Transverse colon (tissue), 4 donors: ENCODE data around the gene DEDD. TPM values are rescaled to one million over a fixed set of nuclear protein-coding genes. Genes with fewer than 3 reads are reported as not detected.

Source experiments
- DNase-seq: peaks from one replicate; pipeline ENCODE4 v3.0.0-alpha.2; 2019
- H3K27ac ChIP-seq, 4 donors: fragments of 200-600 bp; sonication (generic); 2 replicates each; pipeline ENCODE4 v1.5.1; 2016 to 2018; ENCODE audit warnings: inconsistent platforms in 4 of 4
- H3K27me3 ChIP-seq: fragments of 200-600 bp; sonication (generic); 2 replicates; pipeline ENCODE4 v1.5.1; 2017; ENCODE audit warnings: inconsistent platforms
- H3K36me3 ChIP-seq, 4 donors: fragments of 200-600 bp; sonication (generic); 2 replicates each; pipeline ENCODE4 v1.5.1; 2017 to 2019; ENCODE audit warnings: inconsistent platforms in 4 of 4
- H3K4me1 ChIP-seq, 4 donors: fragments of 200-600 bp; sonication (generic); 2 replicates each; pipeline ENCODE4 v1.5.1; 2017 to 2020; ENCODE audit warnings: inconsistent platforms in 4 of 4
- H3K4me3 ChIP-seq, 4 donors: fragments of 200-600 bp; sonication (generic); 1 replicate in 1 of 4; 2 replicates in 3 of 4; pipeline versions ENCODE4 v1.5.1 to v1.6.1; 2017 to 2019; ENCODE audit warnings: inconsistent platforms in 4 of 4
- H3K9me3 ChIP-seq, 2 donors: fragments of 200-600 bp; sonication (generic); 2 replicates each; pipeline ENCODE4 v1.5.1; 2017 to 2019; ENCODE audit warnings: inconsistent platforms in 2 of 2
- EP300 ChIP-seq: sonication (generic); formaldehyde crosslinking; IDR thresholded peaks from one replicate; pipeline ENCODE4 v1.6.1; 2017; ENCODE audit warnings: antibody characterized with exemption, low read depth
- POLR2A ChIP-seq: fragments of 450-650 bp; IDR thresholded peaks from one replicate; pipeline ENCODE4 v1.6.1; 2016; ENCODE audit warnings: antibody characterized with exemption, mild to moderate bottlenecking, moderate library complexity
- POLR2AphosphoS5 ChIP-seq, 3 donors: sonication (generic); formaldehyde crosslinking; IDR thresholded peaks; one replicate each; pipeline ENCODE4 v1.6.1; 2016; ENCODE audit warnings: antibody characterized with exemption in 3 of 3
- WGBS, 2 donors: methylation state at CpG; one replicate each; pipeline ENCODE4 v1.1.5; 2018; ENCODE audit warnings: low coverage in 1 of 2; 5-methylcytosine and 5-hydroxymethylcytosine counted together
- in situ Hi-C, 4 donors: fragments of 200-750 bp; cut with MboI; loops; one replicate each; pipeline versions ENCODE4 v1.15.0 to v1.15.1; 2017; ENCODE audit warnings: low sequenced_read_pairs in 3 of 4, low pct_ligation_motif_present in 1 of 4, low pct_unique_long_range_greater_than_20kb in 1 of 4
- intact Hi-C: fragments of 100-400 bp; cut with DNase I; formaldehyde crosslinking; loops from one replicate; pipeline ENCODE4 v1.15.1; 2023; ENCODE audit warnings: low total_unique reads
- total RNA-seq, 4 donors: library from RNA; depleted of rRNA; stranded (reverse); fragments of >200 nt; gene quantifications; one replicate each; pipeline ENCODE4 v1.1.0, GENCODE V29; 2016
- TF ChIP-seq, protein P1 (sequence below), 5 experiments: fragments of 200-600 bp in 3 of 5; fragments of 450-650 bp in 2 of 5; sonication (generic) in 3 of 5; IDR thresholded peaks; 1 replicate in 2 of 5; 2 replicates in 3 of 5; pipeline ENCODE4 v1.5.1; 2016 to 2017; ENCODE audit warnings: antibody characterized with exemption in 5 of 5, inconsistent platforms in 3 of 5, mild to moderate bottlenecking in 2 of 5, moderate library complexity in 1 of 5

Gene DEDD
- total RNA-seq, 4 donors from 2014 or later, result 30.3 to 73.7 (median 38.6) TPM

DNA sequence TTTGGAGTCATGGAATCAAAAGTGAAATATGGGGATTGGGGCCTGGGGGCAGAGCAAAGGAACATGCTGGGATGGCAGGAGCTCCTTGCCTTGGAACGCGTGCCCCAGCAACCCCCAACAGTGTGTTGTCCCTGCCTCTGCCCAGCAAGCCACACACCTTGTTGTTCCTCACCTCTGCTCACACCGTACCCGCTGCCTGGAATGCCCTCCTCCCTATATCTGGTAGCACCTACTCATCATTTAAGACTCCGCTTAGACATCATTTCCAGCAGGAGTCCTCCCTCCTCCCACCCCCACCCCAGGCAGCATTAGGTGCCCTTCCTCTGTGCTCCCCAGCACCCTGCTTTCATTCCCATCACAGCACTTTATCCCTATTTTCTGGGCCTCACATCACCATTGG, 50.9 kb downstream of the DEDD start:
- Histone ChIP-seq H3K4me1 (peaks cover 8 to 19% (median 15%) of the 10 kb centered on the region in 4 donors), H3K9me3 (no peaks in the 10 kb centered on the region), H3K4me3 (no peak overlapping the region), H3K27me3 (no peaks in the 10 kb centered on the region), H3K36me3 (no peaks in the 10 kb centered on the region), H3K27ac (no peak overlapping the region)
- WGBS, 2 donors, result 50 to 77% methylated on average over 2 to 5 of the region's 5 CpGs
- intact Hi-C loops (no loop called here), in situ Hi-C loops (loop anchor here in 1 of 4 donors (25.0 kb wide), 1 partner anchor 244 kb away; no protein-coding TSS in a partner anchor)
- no peak for DNase-seq
- TF ChIP-seq EP300 (no peak), POLR2AphosphoS5 (IDR thresholded peaks at IDR 0.05) (no peak), POLR2A (no peak)
- TF ChIP-seq, protein P1, sequence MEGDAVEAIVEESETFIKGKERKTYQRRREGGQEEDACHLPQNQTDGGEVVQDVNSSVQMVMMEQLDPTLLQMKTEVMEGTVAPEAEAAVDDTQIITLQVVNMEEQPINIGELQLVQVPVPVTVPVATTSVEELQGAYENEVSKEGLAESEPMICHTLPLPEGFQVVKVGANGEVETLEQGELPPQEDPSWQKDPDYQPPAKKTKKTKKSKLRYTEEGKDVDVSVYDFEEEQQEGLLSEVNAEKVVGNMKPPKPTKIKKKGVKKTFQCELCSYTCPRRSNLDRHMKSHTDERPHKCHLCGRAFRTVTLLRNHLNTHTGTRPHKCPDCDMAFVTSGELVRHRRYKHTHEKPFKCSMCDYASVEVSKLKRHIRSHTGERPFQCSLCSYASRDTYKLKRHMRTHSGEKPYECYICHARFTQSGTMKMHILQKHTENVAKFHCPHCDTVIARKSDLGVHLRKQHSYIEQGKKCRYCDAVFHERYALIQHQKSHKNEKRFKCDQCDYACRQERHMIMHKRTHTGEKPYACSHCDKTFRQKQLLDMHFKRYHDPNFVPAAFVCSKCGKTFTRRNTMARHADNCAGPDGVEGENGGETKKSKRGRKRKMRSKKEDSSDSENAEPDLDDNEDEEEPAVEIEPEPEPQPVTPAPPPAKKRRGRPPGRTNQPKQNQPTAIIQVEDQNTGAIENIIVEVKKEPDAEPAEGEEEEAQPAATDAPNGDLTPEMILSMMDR (IDR thresholded peaks at IDR 0.05), result no peak

- no peak for DNase-seq
- peaks cover 8 to 13% (median 10%) of the 10 kb centered on the region in 4 donors for H3K4me1 ChIP-seq
- WGBS, 2 donors, result 76 to 80% methylated on average over 5 of the region's 5 CpGs
- no peaks in the 10 kb centered on the region for H3K9me3 ChIP-seq
- H3K36me3 ChIP-seq, result no peaks in the 10 kb centered on the region
- in situ Hi-C loops (loop anchor here in 1 of 4 donors (25.0 kb wide), 1 partner anchor 243 kb away; no protein-coding TSS in a partner anchor), intact Hi-C loops (no loop called here)
- no peaks in the 10 kb centered on the region for H3K27me3 ChIP-seq
- TF ChIP-seq POLR2A (no peak), POLR2AphosphoS5 (IDR thresholded peaks at IDR 0.05) (no peak), EP300 (no peak)
- TF ChIP-seq, protein P1 (IDR thresholded peaks at IDR 0.05), result no peak
- no peak overlapping the region for H3K27ac ChIP-seq
- H3K4me3 ChIP-seq, result no peak overlapping the region
Measured at GRCh38 chr1:161080441-161081405, 51.7 kb downstream of the DEDD start.

DNA sequence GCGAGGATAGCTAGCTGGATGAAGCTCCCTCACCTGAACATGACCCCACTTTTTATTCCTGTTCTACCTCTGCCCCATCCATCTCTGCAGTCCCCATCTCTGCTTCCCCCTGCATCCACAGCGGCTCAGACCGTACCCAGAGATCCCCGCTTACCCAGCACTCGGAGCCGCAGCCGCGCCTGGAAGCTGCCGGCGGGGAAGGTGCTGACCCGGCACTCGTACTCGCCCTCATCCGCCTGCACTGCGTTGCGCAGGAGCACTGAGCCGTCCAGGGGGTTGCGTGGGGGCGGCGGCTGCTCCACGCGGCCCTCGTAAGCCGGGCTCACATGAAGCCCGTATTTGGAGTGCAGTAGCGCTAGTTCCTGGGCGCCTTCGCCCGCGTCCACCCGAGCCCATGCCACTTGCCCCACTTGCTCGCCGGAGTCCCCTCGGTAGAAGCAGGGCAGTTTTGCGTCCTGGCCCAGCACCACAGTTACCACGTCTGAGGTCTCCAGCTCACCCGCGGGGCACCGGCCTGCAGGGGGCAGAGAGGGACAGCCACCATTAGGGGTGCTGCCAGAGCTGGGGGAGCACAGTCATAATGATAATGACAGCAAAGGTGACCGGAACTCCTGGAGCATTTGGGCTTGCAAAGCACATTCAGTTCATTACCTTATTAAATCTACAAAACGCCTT, 52.9 kb downstream of the DEDD start:
- no peak for DNase-seq
- Histone ChIP-seq H3K27me3 (no peaks in the 10 kb centered on the region), H3K36me3 (no peaks in the 10 kb centered on the region), H3K4me1 (peaks cover 8 to 13% (median 10%) of the 10 kb centered on the region in 4 donors), H3K27ac (no peak overlapping the region), H3K4me3 (no peak overlapping the region), H3K9me3 (no peaks in the 10 kb centered on the region)
- 78 to 81% methylated on average over 5 to 41 of the region's 41 CpGs for WGBS, 2 donors
- TF ChIP-seq EP300, result no peak
- TF ChIP-seq, protein P1 (IDR thresholded peaks at IDR 0.05), result no peak
- no peak for TF ChIP-seq POLR2A
- TF ChIP-seq POLR2AphosphoS5 (IDR thresholded peaks at IDR 0.05), result no peak
- intact Hi-C loops, result no loop called here
- in situ Hi-C loops, result loop anchor here in 1 of 4 donors (25.0 kb wide), 1 partner anchor 242 kb away; no protein-coding TSS in a partner anchor

- WGBS, 2 donors, result 77% methylated on average over 9 of the region's 9 CpGs; no CpG with 5 or more reads in 1 of the 2 donors
- no peaks in the 10 kb centered on the region for H3K36me3 ChIP-seq
Measured at GRCh38 chr1:161077426-161077825, 55.0 kb downstream of the DEDD start.

More at GRCh38 chr1:161077426-161077825, 55.0 kb downstream of the DEDD start:
- intact Hi-C loops (no loop called here), in situ Hi-C loops (loop anchor here in 1 of 4 donors (25.0 kb wide), 1 partner anchor 240 kb away; no protein-coding TSS in a partner anchor)
- no peaks in the 10 kb centered on the region for H3K9me3 ChIP-seq
- no peaks in the 10 kb centered on the region for H3K27me3 ChIP-seq
- DNase-seq, result no peak
- no peak overlapping the region for H3K27ac ChIP-seq
- H3K4me3 ChIP-seq, result no peak overlapping the region
- TF ChIP-seq, protein P1 (IDR thresholded peaks at IDR 0.05), result no peak
- TF ChIP-seq POLR2AphosphoS5 (IDR thresholded peaks at IDR 0.05), result no peak
- TF ChIP-seq EP300, result no peak
- no peak for TF ChIP-seq POLR2A
- H3K4me1 ChIP-seq, result no peaks in the 10 kb centered on the region
